IgD-negative memory B cell (primary cell): ENCODE data around the gene GLI2. TPM values are rescaled to one million over a fixed set of nuclear protein-coding genes. Genes with fewer than 3 reads are reported as not detected.
A peak's percentile ranks its signal among the peaks of the same experiment; 100 is the strongest.

ENCODE experiments used
- H3K27ac Mint-ChIP-seq, 3 donors: one replicate each; pipeline ENCODE4 v1.8.0; 2020 to 2022; ENCODE audit warnings: mild to moderate bottlenecking in 3 of 3, mixed read lengths in 3 of 3, moderate library complexity in 1 of 3
- H3K27me3 Mint-ChIP-seq: one replicate; pipeline ENCODE4 v1.8.0; 2021; ENCODE audit warnings: mixed read lengths
- H3K36me3 Mint-ChIP-seq: one replicate; pipeline ENCODE4 v1.8.0; 2020; ENCODE audit warnings: mild to moderate bottlenecking, mixed read lengths
- H3K4me1 Mint-ChIP-seq, 3 donors: one replicate each; pipeline ENCODE4 v1.8.0; 2020 to 2022; ENCODE audit warnings: mixed read lengths in 3 of 3, mild to moderate bottlenecking in 1 of 3
- H3K4me3 Mint-ChIP-seq, 4 donors: one replicate each; pipeline ENCODE4 v1.8.0; 2020 to 2022; ENCODE audit warnings: mild to moderate bottlenecking in 4 of 4, mixed read lengths in 4 of 4, moderate library complexity in 3 of 4
- H3K9me3 Mint-ChIP-seq, 3 donors: one replicate each; pipeline ENCODE4 v1.8.0; 2020 to 2021; ENCODE audit warnings: mixed read lengths in 3 of 3, mild to moderate bottlenecking in 1 of 3
- polyA plus RNA-seq: library from polyadenylated mRNA; unstranded; fragments of 300-500 nt; fragmentation: Illumina TruSeq; gene quantifications from one replicate; pipeline ENCODE4 v1.2.3, GENCODE V29; 2021

The GLI2 gene
- polyA plus RNA-seq, 1 donor from 2014 or later = not detected

- Mint-ChIP-seq H3K27me3 (peaks cover 4% of the 10 kb centered on the region), H3K36me3 (no peaks in the 10 kb centered on the region), H3K4me1 (no peaks in the 10 kb centered on the region), H3K27ac (no peak overlapping the region), H3K4me3 (peak overlapping the region in 1 of 4 donors; percentile 74), H3K9me3 (peaks cover 2 to 5% (median 2%) of the 10 kb centered on the region in 3 donors)
Measured at GRCh38 chr2:120722568-120723421, 12.9 kb upstream of the GLI2 start.

- Mint-ChIP-seq H3K4me1 (no peaks in the 10 kb centered on the region), H3K4me3 (no peak overlapping the region), H3K27me3 (peaks cover 2% of the 10 kb centered on the region), H3K9me3 (peaks cover 2 to 5% (median 5%) of the 10 kb centered on the region in 3 donors), H3K36me3 (no peaks in the 10 kb centered on the region), H3K27ac (no peak overlapping the region)
Measured at GRCh38 chr2:120726245-120726644, 9.4 kb upstream of the GLI2 start.

- H3K27ac Mint-ChIP-seq = no peak overlapping the region
- H3K27me3 Mint-ChIP-seq = peaks cover 10% of the 10 kb centered on the region
- peaks cover 2 to 5% (median 3%) of the 10 kb centered on the region in 3 donors for H3K9me3 Mint-ChIP-seq
- no peak overlapping the region for H3K4me3 Mint-ChIP-seq
- H3K4me1 Mint-ChIP-seq = peaks cover 0 to 4% (median 0%) of the 10 kb centered on the region in 3 donors
- no peaks in the 10 kb centered on the region for H3K36me3 Mint-ChIP-seq
Measured at GRCh38 chr2:120729406-120730399, 6.0 kb upstream of the GLI2 start.

- Mint-ChIP-seq H3K4me3 (no peak overlapping the region), H3K4me1 (peaks cover 0 to 4% (median 0%) of the 10 kb centered on the region in 3 donors), H3K27me3 (peaks cover 14% of the 10 kb centered on the region), H3K36me3 (no peaks in the 10 kb centered on the region), H3K27ac (no peak overlapping the region), H3K9me3 (peaks cover 0 to 5% (median 3%) of the 10 kb centered on the region in 3 donors)
Measured at GRCh38 chr2:120731175-120731574, 4.5 kb upstream of the GLI2 start.

GRCh38 chr2:120732506-120733237 lies 3.0 kb upstream of the GLI2 start:
- Mint-ChIP-seq H3K4me1 (peaks cover 0 to 4% (median 0%) of the 10 kb centered on the region in 3 donors), H3K9me3 (peaks cover 0 to 3% (median 0%) of the 10 kb centered on the region in 3 donors), H3K36me3 (no peaks in the 10 kb centered on the region), H3K27ac (no peak overlapping the region), H3K4me3 (no peak overlapping the region), H3K27me3 (peaks cover 24% of the 10 kb centered on the region)

- no peak overlapping the region for H3K27ac Mint-ChIP-seq
- H3K36me3 Mint-ChIP-seq = no peaks in the 10 kb centered on the region
- H3K27me3 Mint-ChIP-seq = peaks cover 31% of the 10 kb centered on the region
- peaks cover 0 to 4% (median 1%) of the 10 kb centered on the region in 3 donors for H3K4me1 Mint-ChIP-seq
- no peak overlapping the region for H3K4me3 Mint-ChIP-seq
- H3K9me3 Mint-ChIP-seq = peaks cover 0 to 2% (median 0%) of the 10 kb centered on the region in 3 donors
Measured at GRCh38 chr2:120733238-120733932, 2.3 kb upstream of the GLI2 start.

GRCh38 chr2:120734930-120735651 lies 577 bp upstream of the GLI2 start:
- H3K4me1 Mint-ChIP-seq = peaks cover 0 to 4% (median 1%) of the 10 kb centered on the region in 3 donors
- no peak overlapping the region for H3K27ac Mint-ChIP-seq
- H3K9me3 Mint-ChIP-seq = no peaks in the 10 kb centered on the region
- H3K36me3 Mint-ChIP-seq = no peaks in the 10 kb centered on the region
- H3K4me3 Mint-ChIP-seq = no peak overlapping the region
- peaks cover 38% of the 10 kb centered on the region for H3K27me3 Mint-ChIP-seq

GRCh38 chr2:120736202-120736623 lies 545 bp downstream of the GLI2 start:
- Mint-ChIP-seq H3K27me3 (peaks cover 48% of the 10 kb centered on the region), H3K36me3 (no peaks in the 10 kb centered on the region), H3K9me3 (no peaks in the 10 kb centered on the region), H3K4me3 (no peak overlapping the region), H3K27ac (no peak overlapping the region), H3K4me1 (peaks cover 0 to 4% (median 1%) of the 10 kb centered on the region in 3 donors)

- Mint-ChIP-seq H3K27me3 (peaks cover 48% of the 10 kb centered on the region), H3K27ac (no peak overlapping the region), H3K4me1 (peaks cover 0 to 4% (median 1%) of the 10 kb centered on the region in 3 donors), H3K36me3 (no peaks in the 10 kb centered on the region), H3K9me3 (no peaks in the 10 kb centered on the region), H3K4me3 (peak overlapping the region in 1 of 4 donors; percentile 9)
Measured at GRCh38 chr2:120736624-120737339, 1.1 kb downstream of the GLI2 start.

- H3K27ac Mint-ChIP-seq = no peak overlapping the region
Measured at GRCh38 chr2:120737340-120738101, 1.9 kb downstream of the GLI2 start.

GRCh38 chr2:120738117-120738516 lies 2.4 kb downstream of the GLI2 start:
- Mint-ChIP-seq H3K36me3 (no peaks in the 10 kb centered on the region), H3K27ac (no peak overlapping the region), H3K4me3 (peak overlapping the region in 1 of 4 donors; percentile 51), H3K27me3 (peaks cover 59% of the 10 kb centered on the region), H3K4me1 (peaks cover 0 to 4% (median 1%) of the 10 kb centered on the region in 3 donors), H3K9me3 (no peaks in the 10 kb centered on the region)

More at GRCh38 chr2:120737340-120738101, 1.9 kb downstream of the GLI2 start:
- Mint-ChIP-seq H3K36me3 (no peaks in the 10 kb centered on the region), H3K4me3 (peak overlapping the region in 1 of 4 donors; percentile 51), H3K9me3 (no peaks in the 10 kb centered on the region), H3K4me1 (peaks cover 0 to 4% (median 1%) of the 10 kb centered on the region in 3 donors), H3K27me3 (peaks cover 54% of the 10 kb centered on the region)

GRCh38 chr2:120738786-120739437 lies 3.2 kb downstream of the GLI2 start:
- H3K36me3 Mint-ChIP-seq = no peaks in the 10 kb centered on the region
- H3K9me3 Mint-ChIP-seq = no peaks in the 10 kb centered on the region
- no peak overlapping the region for H3K4me3 Mint-ChIP-seq
- peaks cover 58% of the 10 kb centered on the region for H3K27me3 Mint-ChIP-seq
- no peak overlapping the region for H3K27ac Mint-ChIP-seq
- peaks cover 0 to 2% (median 1%) of the 10 kb centered on the region in 3 donors for H3K4me1 Mint-ChIP-seq
